SK-N-SH (cell line): ENCODE data around the gene C1QTNF8. TPM values are rescaled to one million over a fixed set of nuclear protein-coding genes. Genes with fewer than 3 reads are reported as not detected.

ENCODE experiments used
- CTCF ChIA-PET: fragments of 300-600, 350-600 bp; formaldehyde crosslinking; extraction: SDS; loops from one replicate; lab custom pipeline; 2021; lab: Yijun Ruan, JAX
- POLR2A ChIA-PET: fragments of 350-600 bp; sonication (Branson Sonifier 250); formaldehyde crosslinking; extraction: SDS; loops from one replicate; lab custom pipeline; 2020; ENCODE audit warnings: antibody characterized with exemption, inconsistent platforms; lab: Yijun Ruan, JAX
- DNase-seq: peaks from one replicate; pipeline ENCODE4 v3.0.0; 2012
- H2AFZ ChIP-seq: fragments of 200-600 bp; sonication (generic); 2 replicates; pipeline ENCODE4 v1.8.1; 2016; ENCODE audit warnings: antibody characterized with exemption, mild to moderate bottlenecking, low read depth
- H3F3A ChIP-seq: fragments of 200-600 bp; sonication (generic); replicated peaks from 2 replicates; pipeline ENCODE3; 2016; ENCODE audit warnings: antibody characterized with exemption, mild to moderate bottlenecking; ENCODE audit not compliant: insufficient read depth
- H3K27ac ChIP-seq, 2 experiments: fragments of 200-500 bp in 1 of 2; fragments of 200-600 bp in 1 of 2; sonication (Bioruptor generic) in 1 of 2; sonication (generic), shearing (Covaris generic) in 1 of 2; 2 replicates each; pipeline versions ENCODE4 v1.5.1 to v1.6.1; 2014 to 2016; ENCODE audit warnings: low read depth in 2 of 2, inconsistent platforms in 1 of 2, low read length in 1 of 2, mild to moderate bottlenecking in 1 of 2, mixed read lengths in 1 of 2
- H3K27me3 ChIP-seq: fragments of 200-600 bp; sonication (generic), shearing (Covaris generic); 2 replicates; pipeline ENCODE4 v1.6.1; 2016; ENCODE audit warnings: mixed run types; ENCODE audit not compliant: insufficient read depth
- H3K36me3 ChIP-seq, 2 experiments: fragments of 200-500 bp in 1 of 2; fragments of 200-600 bp in 1 of 2; sonication (Bioruptor generic) in 1 of 2; sonication (generic) in 1 of 2; replicated peaks in 1 of 2; 2 replicates each; pipeline versions ENCODE3 to v1.5.1; 2014 to 2016; ENCODE audit warnings: low read length in 1 of 2, mild to moderate bottlenecking in 1 of 2; ENCODE audit not compliant: insufficient read depth in 2 of 2, control insufficient read depth in 1 of 2
- H3K4me1 ChIP-seq, 2 experiments: fragments of 200-500 bp in 1 of 2; fragments of 200-600 bp in 1 of 2; sonication (Bioruptor generic) in 1 of 2; sonication (generic), shearing (Covaris generic) in 1 of 2; 2 replicates each; pipeline versions ENCODE4 v1.5.1 to v1.6.1; 2014 to 2016; ENCODE audit warnings: low read depth in 1 of 2, low read length in 1 of 2, mixed run types in 1 of 2; ENCODE audit not compliant: insufficient read depth in 2 of 2, control insufficient read depth in 1 of 2
- H3K4me2 ChIP-seq: fragments of 200-600 bp; sonication (generic), shearing (Covaris generic); 2 replicates; pipeline ENCODE4 v1.6.1; 2017; ENCODE audit warnings: mixed run types
- H3K4me3 ChIP-seq, 2 experiments: fragments of 200-500 bp in 1 of 2; fragments of 200-600 bp in 1 of 2; sonication (Bioruptor generic) in 1 of 2; sonication (generic), shearing (Covaris generic) in 1 of 2; 2 replicates each; pipeline versions ENCODE4 v1.5.1 to v1.8.1; 2014 to 2016; ENCODE audit warnings: low read depth in 2 of 2, inconsistent platforms in 1 of 2, low read length in 1 of 2, mild to moderate bottlenecking in 1 of 2, mixed read lengths in 1 of 2, moderate library complexity in 1 of 2
- H3K79me2 ChIP-seq: fragments of 200-600 bp; sonication (generic); 2 replicates; pipeline ENCODE4 v1.8.1; 2017; ENCODE audit warnings: mild to moderate bottlenecking; ENCODE audit not compliant: insufficient read depth
- H3K9ac ChIP-seq: fragments of 200-600 bp; sonication (generic); 2 replicates; pipeline ENCODE4 v1.6.1; 2017; ENCODE audit warnings: mixed run types
- H3K9me2 ChIP-seq: fragments of 200-600 bp; sonication (generic); 2 replicates; pipeline ENCODE4 v1.6.1; 2017; ENCODE audit warnings: mixed run types
- H3K9me3 ChIP-seq: fragments of 200-600 bp; sonication (generic); 2 replicates; pipeline ENCODE4 v1.6.1; 2017; ENCODE audit warnings: mixed run types, mild to moderate bottlenecking, moderate library complexity
- H4K20me1 ChIP-seq: fragments of 200-600 bp; sonication (generic); 2 replicates; pipeline ENCODE4 v1.6.1; 2017; ENCODE audit warnings: mild to moderate bottlenecking, mixed run types; ENCODE audit not compliant: insufficient read depth
- CHD2 ChIP-seq: fragments of 150-350 bp; IDR thresholded peaks from 2 replicates; pipeline ENCODE4 v1.6.1; 2018; ENCODE audit warnings: low read length; ENCODE audit not compliant: partially characterized antibody
- ELF1 ChIP-seq: IDR thresholded peaks from 2 replicates; pipeline ENCODE4 v1.4.0; 2012
- EP300 ChIP-seq, 2 experiments: IDR thresholded peaks; 2 replicates each; pipeline versions ENCODE4 v1.4.0 to v1.6.1; 2012; ENCODE audit warnings: borderline replicate concordance in 1 of 2, low read depth in 1 of 2, low read length in 1 of 2
- EZH2phosphoT487 ChIP-seq: fragments of 200-600 bp; sonication (generic); IDR thresholded peaks from 2 replicates; pipeline ENCODE4 v1.6.1; 2017; ENCODE audit warnings: low read depth, mixed run types, mild to moderate bottlenecking, antibody characterized with exemption, moderate library complexity, borderline replicate concordance
- FOSL2 ChIP-seq: IDR thresholded peaks from 2 replicates; pipeline ENCODE4 v1.4.0; 2012; ENCODE audit warnings: low read depth, mild to moderate bottlenecking, moderate library complexity, borderline replicate concordance
- FOXM1 ChIP-seq: IDR thresholded peaks from 2 replicates; pipeline ENCODE4 v1.4.0; 2012; ENCODE audit warnings: low read depth, mild to moderate bottlenecking
- JUND ChIP-seq: IDR thresholded peaks from 2 replicates; pipeline ENCODE4 v1.4.0; 2012
- NFIC ChIP-seq: IDR thresholded peaks from 2 replicates; pipeline ENCODE4 v1.4.0; 2012; ENCODE audit warnings: borderline replicate concordance
- NRF1 ChIP-seq: IDR thresholded peaks from 2 replicates; pipeline ENCODE4 v1.6.1; 2012; ENCODE audit warnings: low read depth, mild to moderate bottlenecking, low read length
- POLR2AphosphoS5 ChIP-seq: IDR thresholded peaks from 2 replicates; pipeline ENCODE4 v1.6.1; 2012; ENCODE audit warnings: low read depth, low read length
- RAD21 ChIP-seq: IDR thresholded peaks from 2 replicates; pipeline ENCODE4 v1.6.1; 2012; ENCODE audit warnings: mild to moderate bottlenecking, low read length
- RCOR1 ChIP-seq: fragments of 150-350 bp; IDR thresholded peaks from 2 replicates; pipeline ENCODE4 v1.6.1; 2017; ENCODE audit warnings: antibody characterized with exemption, low read length
- RXRA ChIP-seq: IDR thresholded peaks from 2 replicates; pipeline ENCODE4 v1.4.0; 2012; ENCODE audit warnings: low read depth, mild to moderate bottlenecking, borderline replicate concordance
- SIN3A ChIP-seq: IDR thresholded peaks from 2 replicates; pipeline ENCODE4 v1.6.1; 2012; ENCODE audit warnings: low read depth, mild to moderate bottlenecking, low read length, moderate library complexity, borderline replicate concordance
- SMC3 ChIP-seq: IDR thresholded peaks from 2 replicates; pipeline ENCODE4 v1.6.1; 2012; ENCODE audit warnings: low read depth, low read length, improper control_type of control experiment
- TCF12 ChIP-seq: IDR thresholded peaks from 2 replicates; pipeline ENCODE4 v1.4.0; 2012
- WGBS: methylation state at CpG from one replicate; pipeline ENCODE4 v1.1.6; 2017; ENCODE audit warnings: low lambda C conversion rate; 5-methylcytosine and 5-hydroxymethylcytosine counted together
- polyA plus RNA-seq, 3 experiments: library from polyadenylated mRNA; depleted of rRNA; stranded (reverse); fragments of >200 nt; gene quantifications; 2 replicates each; pipeline ENCODE4 v1.2.3, GENCODE V29; 2012
- TF ChIP-seq, protein P1 (sequence below): IDR thresholded peaks from 2 replicates; pipeline ENCODE4 v1.4.0; 2012; ENCODE audit warnings: low read depth, borderline replicate concordance
- TF ChIP-seq, protein P2 (sequence below): IDR thresholded peaks from 2 replicates; pipeline ENCODE4; 2012
- TF ChIP-seq, protein P3 (sequence below): IDR thresholded peaks from 2 replicates; pipeline ENCODE4 v1.4.0; 2012; ENCODE audit warnings: low read depth
- TF ChIP-seq, protein P4 (sequence below): fragments of 150-350 bp; IDR thresholded peaks from 2 replicates; pipeline ENCODE4 v1.6.1; 2016; ENCODE audit warnings: mild to moderate bottlenecking, low read depth, low read length
- TF ChIP-seq, protein P5 (sequence below): IDR thresholded peaks from 2 replicates; pipeline ENCODE4 v1.4.0; 2012; ENCODE audit warnings: low read depth, borderline replicate concordance
- TF ChIP-seq, protein P6 (sequence below): IDR thresholded peaks from 2 replicates; pipeline ENCODE4 v1.6.1; 2012; ENCODE audit warnings: mild to moderate bottlenecking, low read depth, low read length, moderate library complexity

The C1QTNF8 gene
- polyA plus RNA-seq, 1 of the 3 experiments (the other 2 are of a cell fraction): not detected

DNA sequence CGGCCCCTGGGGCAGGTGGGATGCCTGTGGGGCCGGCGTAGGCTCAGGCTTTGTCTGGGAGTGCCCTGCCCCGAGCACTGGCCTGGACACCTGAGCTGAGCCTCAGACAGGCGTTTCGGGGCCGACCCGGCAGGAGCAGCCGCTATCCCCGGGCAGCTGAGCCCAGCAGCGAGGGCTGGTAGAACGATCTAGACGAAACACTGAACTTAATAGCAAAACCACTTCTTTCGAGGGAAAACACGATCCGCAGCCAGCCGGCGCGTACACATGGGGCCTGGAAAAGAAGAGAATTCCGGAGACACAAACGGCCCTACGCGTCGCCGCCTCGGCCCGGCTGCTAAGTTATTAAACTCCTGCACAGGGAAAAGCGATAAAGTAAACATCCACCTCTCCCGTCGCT lies 45.5 kb downstream of the C1QTNF8 start:
- Histone ChIP-seq H3K4me1 (no peaks in the 10 kb centered on the region; a peak in 1 of 4 replicates), H3K4me2 (no peak overlapping the region), H3K9me2 (no peaks in the 10 kb centered on the region), H3K27ac (no peak overlapping the region)
- CTCF ChIA-PET: no interaction called here
- TF ChIP-seq RXRA (no peak), JUND (no peak), TCF12 (no peak), FOXM1 (no peak), RAD21 (no peak), NFIC (no peak)
- TF ChIP-seq, all 33 proteins: peak for 0
- H3K9ac ChIP-seq: no peak overlapping the region
- no peak overlapping the region for H3K4me3 ChIP-seq
- H3F3A ChIP-seq: no peaks in the 10 kb centered on the region
- H3K27me3 ChIP-seq: peaks cover 46% of the 10 kb centered on the region
- H4K20me1 ChIP-seq: no peaks in the 10 kb centered on the region
- H2AFZ ChIP-seq: no peak overlapping the region
- DNase-seq: no peak
- POLR2A ChIA-PET: no interaction called here
- H3K36me3 ChIP-seq: no peaks in the 10 kb centered on the region
- no peaks in the 10 kb centered on the region for H3K79me2 ChIP-seq
- H3K9me3 ChIP-seq: no peaks in the 10 kb centered on the region
- WGBS: 63% methylated on average over 27 of the region's 30 CpGs

DNA sequence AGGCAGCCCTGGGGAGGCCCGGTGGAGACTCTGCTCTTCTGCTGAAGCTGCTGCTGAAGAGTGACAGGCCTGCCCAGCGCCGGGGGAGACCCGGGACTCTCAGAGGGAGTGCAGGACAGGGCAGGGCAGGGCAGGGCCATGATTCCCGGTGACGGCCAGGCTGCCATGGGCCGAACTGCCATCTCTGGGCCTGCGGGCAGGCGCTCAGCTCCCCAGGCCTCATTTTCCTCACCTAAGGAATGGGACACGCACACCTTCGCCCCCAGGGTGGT lies 46.1 kb downstream of the C1QTNF8 start:
- CTCF ChIA-PET: interaction anchor here (9.6 kb wide), 1 partner anchor 7 kb away, joined by 76 read pairs; no protein-coding TSS in a partner anchor
- Histone ChIP-seq H3K9me2 (no peaks in the 10 kb centered on the region), H3F3A (no peaks in the 10 kb centered on the region), H3K9me3 (no peaks in the 10 kb centered on the region), H3K36me3 (no peaks in the 10 kb centered on the region), H3K79me2 (no peaks in the 10 kb centered on the region), H3K27me3 (peaks cover 48% of the 10 kb centered on the region), H3K9ac (no peak overlapping the region), H2AFZ (no peak overlapping the region), H3K4me1 (no peaks in the 10 kb centered on the region; a peak in 1 of 4 replicates), H4K20me1 (no peaks in the 10 kb centered on the region), H3K4me2 (no peak overlapping the region), H3K4me3 (no peak overlapping the region), H3K27ac (no peak overlapping the region)
- no CpG with 5 or more reads among the region's 11 CpGs for WGBS
- DNase-seq: no peak
- POLR2A ChIA-PET: no interaction called here
- TF ChIP-seq, protein P1, sequence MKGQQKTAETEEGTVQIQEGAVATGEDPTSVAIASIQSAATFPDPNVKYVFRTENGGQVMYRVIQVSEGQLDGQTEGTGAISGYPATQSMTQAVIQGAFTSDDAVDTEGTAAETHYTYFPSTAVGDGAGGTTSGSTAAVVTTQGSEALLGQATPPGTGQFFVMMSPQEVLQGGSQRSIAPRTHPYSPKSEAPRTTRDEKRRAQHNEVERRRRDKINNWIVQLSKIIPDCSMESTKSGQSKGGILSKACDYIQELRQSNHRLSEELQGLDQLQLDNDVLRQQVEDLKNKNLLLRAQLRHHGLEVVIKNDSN: no peak
- TF ChIP-seq FOSL2 (no peak), JUND (no peak), RCOR1 (no peak), EZH2phosphoT487 (no peak), CHD2 (no peak), NRF1 (no peak), FOXM1 (no peak), POLR2AphosphoS5 (no peak), SMC3 (no peak), SIN3A (no peak), EP300 (IDR thresholded peaks at IDR 0.05; ENCODE audit: borderline replicate concordance in 1 of 2, low read depth in 1 of 2, low read length in 1 of 2) (no peak), ELF1 (no peak)
- TF ChIP-seq, protein P2, sequence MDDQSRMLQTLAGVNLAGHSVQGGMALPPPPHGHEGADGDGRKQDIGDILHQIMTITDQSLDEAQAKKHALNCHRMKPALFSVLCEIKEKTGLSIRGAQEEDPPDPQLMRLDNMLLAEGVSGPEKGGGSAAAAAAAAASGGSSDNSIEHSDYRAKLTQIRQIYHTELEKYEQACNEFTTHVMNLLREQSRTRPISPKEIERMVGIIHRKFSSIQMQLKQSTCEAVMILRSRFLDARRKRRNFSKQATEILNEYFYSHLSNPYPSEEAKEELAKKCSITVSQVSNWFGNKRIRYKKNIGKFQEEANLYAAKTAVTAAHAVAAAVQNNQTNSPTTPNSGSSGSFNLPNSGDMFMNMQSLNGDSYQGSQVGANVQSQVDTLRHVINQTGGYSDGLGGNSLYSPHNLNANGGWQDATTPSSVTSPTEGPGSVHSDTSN: no peak
- TF ChIP-seq, protein P3, sequence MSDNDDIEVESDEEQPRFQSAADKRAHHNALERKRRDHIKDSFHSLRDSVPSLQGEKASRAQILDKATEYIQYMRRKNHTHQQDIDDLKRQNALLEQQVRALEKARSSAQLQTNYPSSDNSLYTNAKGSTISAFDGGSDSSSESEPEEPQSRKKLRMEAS: no peak
- TF ChIP-seq, protein P4, sequence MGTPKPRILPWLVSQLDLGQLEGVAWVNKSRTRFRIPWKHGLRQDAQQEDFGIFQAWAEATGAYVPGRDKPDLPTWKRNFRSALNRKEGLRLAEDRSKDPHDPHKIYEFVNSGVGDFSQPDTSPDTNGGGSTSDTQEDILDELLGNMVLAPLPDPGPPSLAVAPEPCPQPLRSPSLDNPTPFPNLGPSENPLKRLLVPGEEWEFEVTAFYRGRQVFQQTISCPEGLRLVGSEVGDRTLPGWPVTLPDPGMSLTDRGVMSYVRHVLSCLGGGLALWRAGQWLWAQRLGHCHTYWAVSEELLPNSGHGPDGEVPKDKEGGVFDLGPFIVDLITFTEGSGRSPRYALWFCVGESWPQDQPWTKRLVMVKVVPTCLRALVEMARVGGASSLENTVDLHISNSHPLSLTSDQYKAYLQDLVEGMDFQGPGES: no peak
- TF ChIP-seq, protein P5, sequence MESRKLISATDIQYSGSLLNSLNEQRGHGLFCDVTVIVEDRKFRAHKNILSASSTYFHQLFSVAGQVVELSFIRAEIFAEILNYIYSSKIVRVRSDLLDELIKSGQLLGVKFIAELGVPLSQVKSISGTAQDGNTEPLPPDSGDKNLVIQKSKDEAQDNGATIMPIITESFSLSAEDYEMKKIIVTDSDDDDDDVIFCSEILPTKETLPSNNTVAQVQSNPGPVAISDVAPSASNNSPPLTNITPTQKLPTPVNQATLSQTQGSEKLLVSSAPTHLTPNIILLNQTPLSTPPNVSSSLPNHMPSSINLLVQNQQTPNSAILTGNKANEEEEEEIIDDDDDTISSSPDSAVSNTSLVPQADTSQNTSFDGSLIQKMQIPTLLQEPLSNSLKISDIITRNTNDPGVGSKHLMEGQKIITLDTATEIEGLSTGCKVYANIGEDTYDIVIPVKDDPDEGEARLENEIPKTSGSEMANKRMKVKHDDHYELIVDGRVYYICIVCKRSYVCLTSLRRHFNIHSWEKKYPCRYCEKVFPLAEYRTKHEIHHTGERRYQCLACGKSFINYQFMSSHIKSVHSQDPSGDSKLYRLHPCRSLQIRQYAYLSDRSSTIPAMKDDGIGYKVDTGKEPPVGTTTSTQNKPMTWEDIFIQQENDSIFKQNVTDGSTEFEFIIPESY: no peak
- TF ChIP-seq, protein P6, sequence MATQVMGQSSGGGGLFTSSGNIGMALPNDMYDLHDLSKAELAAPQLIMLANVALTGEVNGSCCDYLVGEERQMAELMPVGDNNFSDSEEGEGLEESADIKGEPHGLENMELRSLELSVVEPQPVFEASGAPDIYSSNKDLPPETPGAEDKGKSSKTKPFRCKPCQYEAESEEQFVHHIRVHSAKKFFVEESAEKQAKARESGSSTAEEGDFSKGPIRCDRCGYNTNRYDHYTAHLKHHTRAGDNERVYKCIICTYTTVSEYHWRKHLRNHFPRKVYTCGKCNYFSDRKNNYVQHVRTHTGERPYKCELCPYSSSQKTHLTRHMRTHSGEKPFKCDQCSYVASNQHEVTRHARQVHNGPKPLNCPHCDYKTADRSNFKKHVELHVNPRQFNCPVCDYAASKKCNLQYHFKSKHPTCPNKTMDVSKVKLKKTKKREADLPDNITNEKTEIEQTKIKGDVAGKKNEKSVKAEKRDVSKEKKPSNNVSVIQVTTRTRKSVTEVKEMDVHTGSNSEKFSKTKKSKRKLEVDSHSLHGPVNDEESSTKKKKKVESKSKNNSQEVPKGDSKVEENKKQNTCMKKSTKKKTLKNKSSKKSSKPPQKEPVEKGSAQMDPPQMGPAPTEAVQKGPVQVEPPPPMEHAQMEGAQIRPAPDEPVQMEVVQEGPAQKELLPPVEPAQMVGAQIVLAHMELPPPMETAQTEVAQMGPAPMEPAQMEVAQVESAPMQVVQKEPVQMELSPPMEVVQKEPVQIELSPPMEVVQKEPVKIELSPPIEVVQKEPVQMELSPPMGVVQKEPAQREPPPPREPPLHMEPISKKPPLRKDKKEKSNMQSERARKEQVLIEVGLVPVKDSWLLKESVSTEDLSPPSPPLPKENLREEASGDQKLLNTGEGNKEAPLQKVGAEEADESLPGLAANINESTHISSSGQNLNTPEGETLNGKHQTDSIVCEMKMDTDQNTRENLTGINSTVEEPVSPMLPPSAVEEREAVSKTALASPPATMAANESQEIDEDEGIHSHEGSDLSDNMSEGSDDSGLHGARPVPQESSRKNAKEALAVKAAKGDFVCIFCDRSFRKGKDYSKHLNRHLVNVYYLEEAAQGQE: no peak
